ENCODE measurements around the gene GRAMD1C. TPM values are rescaled to one million over a fixed set of nuclear protein-coding genes. Genes with fewer than 3 reads are reported as not detected.

GRAMD1C gene
- total RNA-seq, 1 donor from 2014 or later: 0.21 TPM

DNA sequence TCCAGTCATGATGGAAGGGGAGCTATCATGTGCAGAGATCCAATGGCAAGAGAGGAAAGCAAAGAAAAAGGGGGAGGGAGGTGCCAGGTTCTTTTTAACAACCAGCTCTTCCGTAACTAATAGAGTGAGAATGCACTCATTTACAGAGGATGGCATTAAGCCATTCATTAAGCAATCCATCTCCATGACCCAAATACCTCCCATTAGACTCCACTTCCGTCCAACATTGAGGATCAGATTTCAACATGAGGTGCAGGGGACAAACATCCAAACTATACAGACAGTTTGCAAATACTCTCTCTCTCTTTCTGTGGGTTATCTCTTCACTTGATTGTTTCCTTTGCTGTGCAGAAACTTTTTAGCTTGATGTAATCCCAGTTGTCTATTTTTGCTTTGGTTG lies 130.4 kb downstream of the GRAMD1C start:
- Histone ChIP-seq H3K9me3 (peaks cover 10 to 15% of the 10 kb centered on the region in 2 donors), H3K27ac (no peak overlapping the region), H3K4me1 (no peaks in the 10 kb centered on the region), H3K27me3 (no peaks in the 10 kb centered on the region), H3K36me3 (peaks cover 0 to 8% of the 10 kb centered on the region in 2 donors), H3K4me3 (no peak overlapping the region)
- no peak for DNase-seq (ENCODE audit: low spot score in 2 of 2)
- TF ChIP-seq, protein P1, sequence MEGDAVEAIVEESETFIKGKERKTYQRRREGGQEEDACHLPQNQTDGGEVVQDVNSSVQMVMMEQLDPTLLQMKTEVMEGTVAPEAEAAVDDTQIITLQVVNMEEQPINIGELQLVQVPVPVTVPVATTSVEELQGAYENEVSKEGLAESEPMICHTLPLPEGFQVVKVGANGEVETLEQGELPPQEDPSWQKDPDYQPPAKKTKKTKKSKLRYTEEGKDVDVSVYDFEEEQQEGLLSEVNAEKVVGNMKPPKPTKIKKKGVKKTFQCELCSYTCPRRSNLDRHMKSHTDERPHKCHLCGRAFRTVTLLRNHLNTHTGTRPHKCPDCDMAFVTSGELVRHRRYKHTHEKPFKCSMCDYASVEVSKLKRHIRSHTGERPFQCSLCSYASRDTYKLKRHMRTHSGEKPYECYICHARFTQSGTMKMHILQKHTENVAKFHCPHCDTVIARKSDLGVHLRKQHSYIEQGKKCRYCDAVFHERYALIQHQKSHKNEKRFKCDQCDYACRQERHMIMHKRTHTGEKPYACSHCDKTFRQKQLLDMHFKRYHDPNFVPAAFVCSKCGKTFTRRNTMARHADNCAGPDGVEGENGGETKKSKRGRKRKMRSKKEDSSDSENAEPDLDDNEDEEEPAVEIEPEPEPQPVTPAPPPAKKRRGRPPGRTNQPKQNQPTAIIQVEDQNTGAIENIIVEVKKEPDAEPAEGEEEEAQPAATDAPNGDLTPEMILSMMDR (IDR thresholded peaks at IDR 0.05): no peak
- intact Hi-C loops (cut with DNase I): no loop called here

GRCh38 chr3:113977822-113978221 lies 139.2 kb downstream of the GRAMD1C start:
- no peaks in the 10 kb centered on the region for H3K4me1 ChIP-seq
- no peak overlapping the region for H3K4me3 ChIP-seq
- H3K36me3 ChIP-seq: peaks cover 0 to 15% of the 10 kb centered on the region in 2 donors
- H3K27me3 ChIP-seq: no peaks in the 10 kb centered on the region
- TF ChIP-seq, protein P1 (IDR thresholded peaks at IDR 0.05): no peak
- DNase-seq (ENCODE audit: low spot score in 2 of 2): no peak
- H3K27ac ChIP-seq: no peak overlapping the region
- intact Hi-C loops (cut with DNase I): no loop called here
- H3K9me3 ChIP-seq: peaks cover 0 to 13% of the 10 kb centered on the region in 2 donors

DNA sequence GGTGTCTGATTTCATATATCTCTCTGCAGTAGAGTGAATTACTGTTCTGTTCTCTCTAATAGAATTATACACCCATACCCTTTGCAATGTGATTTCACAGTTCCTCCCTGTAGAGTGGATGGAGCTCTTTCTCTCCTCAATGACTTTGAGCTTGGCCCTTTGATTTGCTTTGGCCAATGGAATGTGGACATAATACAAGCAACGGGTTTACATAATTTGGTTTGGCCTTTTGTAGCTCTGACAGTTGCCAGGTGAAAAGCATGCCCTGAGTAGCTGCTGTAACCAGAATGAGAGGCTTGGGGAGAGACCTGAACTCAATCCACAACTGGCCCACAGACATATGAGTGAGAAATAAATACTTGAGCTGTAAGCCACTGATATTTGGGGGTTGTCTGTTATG lies 141.3 kb downstream of the GRAMD1C start:
- H3K36me3 ChIP-seq: peaks cover 0 to 17% of the 10 kb centered on the region in 2 donors
- intact Hi-C loops (cut with DNase I): no loop called here
- no peak for DNase-seq (ENCODE audit: low spot score in 2 of 2)
- no peak overlapping the region for H3K4me3 ChIP-seq
- H3K27me3 ChIP-seq: no peaks in the 10 kb centered on the region
- H3K27ac ChIP-seq: no peak overlapping the region
- no peaks in the 10 kb centered on the region for H3K4me1 ChIP-seq
- no peaks in the 10 kb centered on the region for H3K9me3 ChIP-seq
- TF ChIP-seq, protein P1 (IDR thresholded peaks at IDR 0.05): no peak

DNA sequence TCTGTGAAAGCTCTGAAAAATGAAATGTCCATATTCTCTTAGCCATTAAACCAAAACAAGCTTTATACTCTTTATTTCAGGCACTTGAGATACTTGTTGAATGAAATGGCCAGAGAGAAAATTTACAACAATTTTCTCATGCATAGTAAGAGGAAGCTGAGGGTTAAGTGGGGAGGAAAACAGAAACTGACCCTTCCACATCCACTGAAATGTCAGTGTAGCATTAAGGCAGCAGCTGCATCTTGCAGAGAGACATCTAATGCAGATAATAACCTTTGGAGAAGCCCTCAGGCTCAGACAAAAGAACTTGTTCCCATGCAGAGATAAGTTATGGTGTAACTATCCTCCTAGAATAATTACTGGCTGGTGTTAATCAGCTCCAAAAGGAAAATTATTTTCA lies 143.2 kb downstream of the GRAMD1C start:
- no peaks in the 10 kb centered on the region for H3K4me1 ChIP-seq
- intact Hi-C loops (cut with DNase I): no loop called here
- H3K36me3 ChIP-seq: peaks cover 0 to 24% of the 10 kb centered on the region in 2 donors
- no peak for DNase-seq (ENCODE audit: low spot score in 2 of 2)
- no peak overlapping the region for H3K27ac ChIP-seq
- TF ChIP-seq, protein P1 (IDR thresholded peaks at IDR 0.05): no peak
- H3K9me3 ChIP-seq: no peaks in the 10 kb centered on the region
- no peaks in the 10 kb centered on the region for H3K27me3 ChIP-seq
- no peak overlapping the region for H3K4me3 ChIP-seq

GRCh38 chr3:113983544-113983943 lies 145.0 kb downstream of the GRAMD1C start:
- TF ChIP-seq, protein P1 (IDR thresholded peaks at IDR 0.05): no peak
- intact Hi-C loops (cut with DNase I): no loop called here
- Histone ChIP-seq H3K36me3 (peaks cover 0 to 21% of the 10 kb centered on the region in 2 donors), H3K9me3 (no peaks in the 10 kb centered on the region), H3K27ac (no peak overlapping the region), H3K27me3 (no peaks in the 10 kb centered on the region), H3K4me1 (no peaks in the 10 kb centered on the region), H3K4me3 (no peak overlapping the region)
- DNase-seq (ENCODE audit: low spot score in 2 of 2): no peak

DNA sequence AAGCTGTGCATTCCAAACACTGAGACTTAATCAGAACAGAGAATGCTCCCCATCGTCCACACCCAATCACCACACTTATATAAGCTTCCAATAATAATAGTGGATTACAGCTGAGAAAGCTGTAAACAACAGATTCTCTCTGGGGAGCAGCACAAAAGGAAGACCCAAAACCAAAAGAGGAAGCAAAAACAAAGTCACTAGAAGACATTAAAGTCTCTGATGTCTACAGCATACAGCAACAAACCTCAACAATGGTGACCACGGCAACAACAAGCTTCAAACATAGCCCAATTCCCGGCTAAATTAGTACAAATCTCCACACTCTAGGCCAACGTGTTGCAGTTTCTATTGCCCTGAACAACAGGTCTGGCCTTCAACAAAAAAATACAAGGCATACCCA lies 147.0 kb downstream of the GRAMD1C start:
- Histone ChIP-seq H3K4me1 (no peaks in the 10 kb centered on the region), H3K4me3 (no peak overlapping the region), H3K36me3 (peaks cover 0 to 10% of the 10 kb centered on the region in 2 donors), H3K27ac (no peak overlapping the region), H3K9me3 (no peaks in the 10 kb centered on the region), H3K27me3 (no peaks in the 10 kb centered on the region)
- TF ChIP-seq, protein P1 (IDR thresholded peaks at IDR 0.05): no peak
- DNase-seq (ENCODE audit: low spot score in 2 of 2): no peak
- intact Hi-C loops (cut with DNase I): no loop called here

Measured in ascending aorta (tissue), 2 donors.